SK-N-SH treated with all-trans-retinoic acid at 6 μM for 48 hours (cell line): ENCODE results near the gene HEXIM2.

Experiments used
- ATAC-seq: fragments of 200-7000 bp; cut with Tn5 transposase; 3 replicates; pipeline ENCODE4 v1.9.1; 2020; ENCODE audit warnings: mild to moderate bottlenecking, moderate library complexity
- ARNTL ChIP-seq: fragments of 450-650 bp; formaldehyde crosslinking; IDR thresholded peaks from 2 replicates; pipeline ENCODE4 v1.5.0; 2020; ENCODE audit warnings: low read depth, mild to moderate bottlenecking, moderate library complexity, borderline replicate concordance
- BACH2 ChIP-seq: fragments of 250-450 bp; sonication (Bioruptor Pico); IDR thresholded peaks from 2 replicates; pipeline ENCODE4 v1.9.0; 2021; ENCODE audit warnings: mild to moderate bottlenecking, borderline replicate concordance
- CREB5 ChIP-seq: fragments of 250-450 bp; sonication (Bioruptor Pico); IDR thresholded peaks from 2 replicates; pipeline ENCODE4 v1.5.1; 2020; ENCODE audit warnings: low read depth, mild to moderate bottlenecking, moderate library complexity
- CSDC2 ChIP-seq: fragments of 250-450 bp; sonication (Bioruptor Pico); IDR thresholded peaks from 2 replicates; pipeline ENCODE4 v1.5.0; 2020; ENCODE audit warnings: mild to moderate bottlenecking, moderate library complexity
- CSRNP3 ChIP-seq: fragments of 250-450 bp; sonication (Bioruptor Pico); IDR thresholded peaks from 2 replicates; pipeline ENCODE4 v1.5.1; 2021; ENCODE audit warnings: mild to moderate bottlenecking, moderate library complexity
- ESRRG ChIP-seq: fragments of 250-450 bp; sonication (Bioruptor Pico); IDR thresholded peaks from 2 replicates; pipeline ENCODE4 v1.6.1; 2021; ENCODE audit warnings: mild to moderate bottlenecking
- GLIS3 ChIP-seq: fragments of 250-450 bp; sonication (Bioruptor Pico); IDR thresholded peaks from 2 replicates; pipeline ENCODE4 v1.5.0; 2020; ENCODE audit warnings: mild to moderate bottlenecking, moderate library complexity
- ISL1 ChIP-seq: fragments of 250-450 bp; sonication (Bioruptor Pico); IDR thresholded peaks from 2 replicates; pipeline ENCODE4 v2.1.2; 2022; ENCODE audit warnings: mild to moderate bottlenecking, moderate library complexity
- OSR1 ChIP-seq: fragments of 250-450 bp; sonication (Bioruptor Pico); IDR thresholded peaks from 2 replicates; pipeline ENCODE4 v1.8.0; 2022; ENCODE audit warnings: moderate library complexity, mild to moderate bottlenecking, inconsistent platforms
- PATZ1 ChIP-seq: fragments of 250-450 bp; sonication (Bioruptor Pico); IDR thresholded peaks from 2 replicates; pipeline ENCODE4 v1.8.0; 2020; ENCODE audit warnings: mild to moderate bottlenecking, moderate library complexity, borderline replicate concordance
- POU6F1 ChIP-seq: fragments of 250-450 bp; sonication (Bioruptor Pico); IDR thresholded peaks from 2 replicates; pipeline ENCODE4 v1.8.0; 2021; ENCODE audit warnings: low read depth, mild to moderate bottlenecking, moderate library complexity, borderline replicate concordance
- SNAI2 ChIP-seq: fragments of 250-450 bp; sonication (Bioruptor Pico); IDR thresholded peaks from 2 replicates; pipeline ENCODE4 v1.5.0; 2020; ENCODE audit warnings: mild to moderate bottlenecking, moderate library complexity
- TCF4 ChIP-seq: fragments of 250-450 bp; sonication (Bioruptor Pico); IDR thresholded peaks from 2 replicates; pipeline ENCODE4 v1.8.0; 2021; ENCODE audit warnings: mild to moderate bottlenecking, moderate library complexity, borderline replicate concordance
- TOX ChIP-seq: fragments of 250-450 bp; sonication (Bioruptor Pico); IDR thresholded peaks from 2 replicates; pipeline ENCODE4 v1.8.0; 2021; ENCODE audit warnings: mild to moderate bottlenecking, moderate library complexity, borderline replicate concordance
- TSHZ2 ChIP-seq: fragments of 250-450 bp; sonication (Bioruptor Pico); IDR thresholded peaks from 2 replicates; pipeline ENCODE4 v1.5.0; 2020; ENCODE audit warnings: mild to moderate bottlenecking, moderate library complexity
- ZC3H10 ChIP-seq: fragments of 250-450 bp; sonication (Bioruptor Pico); IDR thresholded peaks from 2 replicates; pipeline ENCODE4 v1.5.1; 2021; ENCODE audit warnings: mild to moderate bottlenecking, moderate library complexity
- ZFP3 ChIP-seq: fragments of 250-450 bp; sonication (Bioruptor Pico); IDR thresholded peaks from 2 replicates; pipeline ENCODE4 v1.5.0; 2020; ENCODE audit warnings: mild to moderate bottlenecking, moderate library complexity
- ZFP30 ChIP-seq: fragments of 450-650 bp; formaldehyde crosslinking; IDR thresholded peaks from 2 replicates; pipeline ENCODE4 v1.5.0; 2022; ENCODE audit warnings: mild to moderate bottlenecking, moderate library complexity
- ZNF70 ChIP-seq: fragments of 450-650 bp; formaldehyde crosslinking; IDR thresholded peaks from 2 replicates; pipeline ENCODE4 v1.5.0; 2020; ENCODE audit warnings: mild to moderate bottlenecking, moderate library complexity
- ZNF8 ChIP-seq: fragments of 450-650 bp; formaldehyde crosslinking; IDR thresholded peaks from 2 replicates; pipeline ENCODE4 v1.5.0; 2020; ENCODE audit warnings: mild to moderate bottlenecking, moderate library complexity

The HEXIM2 gene

GRCh38 chr17:45164734-45165269 is 3.1 kb downstream of the HEXIM2 start:
- TF ChIP-seq CREB5 (CRISPR knock-in tag) (no peak), TSHZ2 (no peak), POU6F1 (no peak), TOX (CRISPR knock-in tag) (no peak), ZFP3 (no peak), PATZ1 (no peak), CSDC2 (no peak), ZFP30 (CRISPR knock-in tag) (no peak), ARNTL (CRISPR knock-in tag) (no peak), TCF4 (CRISPR knock-in tag) (no peak), ZNF70 (no peak), CSRNP3 (CRISPR knock-in tag) (no peak), GLIS3 (CRISPR knock-in tag) (no peak), OSR1 (CRISPR knock-in tag) (no peak), ISL1 (CRISPR knock-in tag) (no peak), ZC3H10 (CRISPR knock-in tag) (no peak), ESRRG (CRISPR knock-in tag) (no peak), BACH2 (CRISPR knock-in tag) (no peak), SNAI2 (CRISPR knock-in tag) (no peak), ZNF8 (no peak)
- no peak for ATAC-seq

GRCh38 chr17:45168991-45169752 is 7.5 kb downstream of the HEXIM2 start:
- ATAC-seq: no peak
- TF ChIP-seq POU6F1: no peak
- no peak for TF ChIP-seq CREB5 (CRISPR knock-in tag)
